Measurements from ENCODE around the gene PCSK4.

GRCh38 chr19:1505991-1506881 lies 16.1 kb upstream of the PCSK4 start:
- TF ChIP-seq CTCF (conservative IDR thresholded peaks at IDR 0.05 in 1 of 2, IDR thresholded peaks at IDR 0.05 in 1 of 2; ENCODE audit: extremely low read depth in 1 of 2, insufficient read depth in 1 of 2, low read depth in 1 of 2, low read length in 2 of 2) (no peak), EZH2 (IDR thresholded peaks at IDR 0.05; ENCODE audit: borderline replicate concordance, low read length) (no peak)

Measured in mammary epithelial cell (primary cell).